HCT116 (cell line): ENCODE data around the gene DIP2A. TPM values are rescaled to one million over a fixed set of nuclear protein-coding genes. Genes with fewer than 3 reads are reported as not detected.

Source experiments
- ATAC-seq: fragments of 200-7000 bp; cut with Tn5 transposase; 2 replicates; pipeline ENCODE4 v1.9.1; 2020; ENCODE audit warnings: mild to moderate bottlenecking, moderate library complexity
- BruUV-seq: library from RNA; stranded (reverse); fragments of 400-500 nt; replicated peaks from 2 replicates; lab custom pipeline; 2021; lab: Mats Ljungman, UMichigan
- CTCF ChIA-PET: fragments of 300-600 bp; sonication (Branson Sonifier 250); formaldehyde crosslinking; loops from one replicate; lab custom pipeline; 2021; ENCODE audit warnings: antibody characterized with exemption; lab: Charles Lee
- POLR2A ChIA-PET: fragments of 300-600, 350-600 bp; sonication (Branson Sonifier 250); formaldehyde crosslinking; loops from one replicate; lab custom pipeline; 2021; ENCODE audit warnings: antibody characterized with exemption; lab: Charles Lee
- RAD21 ChIA-PET, 2 experiments: fragments of 300-600 bp; sonication (Branson Sonifier 250); formaldehyde crosslinking; loops; one replicate each; lab custom pipeline; 2023; ENCODE audit warnings: low total read pairs in 2 of 2; ENCODE audit not compliant: uncharacterized antibody in 2 of 2, unreplicated experiment in 2 of 2, low non-redundant PET in 1 of 2; lab: Charles Lee
- DNase-seq: peaks from one replicate; pipeline ENCODE4 v3.0.0-alpha.2; 2010; ENCODE audit warnings: low read depth, low spot score
- H2AFZ ChIP-seq: fragments of 200-600 bp; shearing (Covaris generic), sonication (generic); 2 replicates; pipeline ENCODE4 v1.6.1; 2017; ENCODE audit warnings: low read depth, mixed run types, mixed read lengths, antibody characterized with exemption, low read length; ENCODE audit not compliant: poor library complexity, severe bottlenecking
- H3K27ac ChIP-seq: 2 replicates; pipeline ENCODE4 v1.5.1; 2012; ENCODE audit warnings: low read depth, low read length
- H3K27me3 ChIP-seq: fragments of 200-600 bp; sonication (generic); 2 replicates; pipeline ENCODE4 v1.6.1; 2016; ENCODE audit warnings: mixed run types, low read length, mixed read lengths; ENCODE audit not compliant: insufficient read depth
- H3K36me3 ChIP-seq, 2 experiments: fragments of 200-500 bp in 1 of 2; fragments of 200-600 bp in 1 of 2; sonication (Bioruptor generic) in 1 of 2; sonication (generic) in 1 of 2; 2 replicates each; pipeline versions ENCODE4 v1.5.1 to v1.6.1; 2014 to 2016; ENCODE audit warnings: low read length in 2 of 2, inconsistent platforms in 1 of 2, mixed read lengths in 1 of 2, mixed run types in 1 of 2; ENCODE audit not compliant: insufficient read depth in 2 of 2, control insufficient read depth in 1 of 2
- H3K4me1 ChIP-seq, 2 experiments: fragments of 200-600 bp in 1 of 2; sonication (generic) in 1 of 2; 2 replicates each; pipeline versions ENCODE4 v1.5.1 to v1.6.1; 2012 to 2017; ENCODE audit warnings: low read length in 2 of 2, inconsistent platforms in 1 of 2, mild to moderate bottlenecking in 1 of 2, mixed read lengths in 1 of 2, mixed run types in 1 of 2, moderate library complexity in 1 of 2; ENCODE audit not compliant: insufficient read depth in 2 of 2, control insufficient read depth in 1 of 2
- H3K4me2 ChIP-seq: fragments of 200-600 bp; sonication (generic); 2 replicates; pipeline ENCODE4 v1.6.1; 2017; ENCODE audit warnings: mixed run types, low read length, mixed read lengths
- H3K4me3 ChIP-seq, 2 experiments: fragments of 200-600 bp in 1 of 2; sonication (generic) in 1 of 2; replicated peaks in 1 of 2; 2 replicates each; pipeline ENCODE4 v1.5.1; 2011 to 2016; ENCODE audit warnings: low read length in 2 of 2, control low read depth in 1 of 2, low read depth in 1 of 2, mild to moderate bottlenecking in 1 of 2, mixed read lengths in 1 of 2, mixed run types in 1 of 2
- H3K79me2 ChIP-seq: fragments of 200-600 bp; sonication (generic); 2 replicates; pipeline ENCODE4 v1.6.1; 2017; ENCODE audit warnings: mild to moderate bottlenecking, mixed run types, low read length, moderate library complexity, mixed read lengths; ENCODE audit not compliant: insufficient read depth
- H3K9ac ChIP-seq: fragments of 200-600 bp; sonication (generic); 2 replicates; pipeline ENCODE4 v1.6.1; 2016; ENCODE audit warnings: low read length, mixed read lengths
- H3K9me2 ChIP-seq: fragments of 200-600 bp; sonication (generic), shearing (Covaris generic); 2 replicates; pipeline ENCODE4 v1.6.1; 2017; ENCODE audit warnings: mixed run types, mild to moderate bottlenecking, moderate library complexity; ENCODE audit not compliant: insufficient read depth
- H3K9me3 ChIP-seq, 2 experiments: fragments of 200-500 bp in 1 of 2; fragments of 200-600 bp in 1 of 2; sonication (Bioruptor generic) in 1 of 2; sonication (generic) in 1 of 2; 2 replicates each; pipeline ENCODE4 v1.6.1; 2014 to 2017; ENCODE audit warnings: low read length in 2 of 2, mixed read lengths in 2 of 2, inconsistent platforms in 1 of 2, low read depth in 1 of 2, mild to moderate bottlenecking in 1 of 2, mixed run types in 1 of 2, moderate library complexity in 1 of 2; ENCODE audit not compliant: control insufficient read depth in 1 of 2, insufficient read depth in 1 of 2
- H4K20me1 ChIP-seq: fragments of 200-600 bp; sonication (generic), shearing (Covaris generic); 2 replicates; pipeline ENCODE4 v1.6.1; 2017; ENCODE audit warnings: mixed run types, mild to moderate bottlenecking, moderate library complexity; ENCODE audit not compliant: insufficient read depth
- EGR1 ChIP-seq: IDR thresholded peaks from 2 replicates; pipeline ENCODE4 v1.6.1; 2012; ENCODE audit warnings: low read depth
- FOSL1 ChIP-seq: IDR thresholded peaks from 2 replicates; pipeline ENCODE4 v1.6.1; 2012; ENCODE audit warnings: low read depth
- JUND ChIP-seq: IDR thresholded peaks from 2 replicates; pipeline ENCODE4 v1.6.1; 2012
- MAX ChIP-seq: IDR thresholded peaks from 2 replicates; pipeline ENCODE4 v1.6.1; 2012
- POLR2A ChIP-seq: IDR thresholded peaks from 2 replicates; pipeline ENCODE4 v1.7.0; 2011; ENCODE audit warnings: borderline replicate concordance; ENCODE audit not compliant: insufficient read depth, insufficient read length; ENCODE audit errors: extremely low read depth
- RAD21 ChIP-seq: IDR thresholded peaks from 2 replicates; pipeline ENCODE4 v1.6.1; 2012; ENCODE audit warnings: low read depth, mild to moderate bottlenecking
- SP1 ChIP-seq: IDR thresholded peaks from 2 replicates; pipeline ENCODE4 v1.6.1; 2012; ENCODE audit warnings: low read depth
- YY1 ChIP-seq: IDR thresholded peaks from 2 replicates; pipeline ENCODE4 v1.6.1; 2011; ENCODE audit warnings: low read length, low read depth, moderate library complexity, mild to moderate bottlenecking; ENCODE audit not compliant: insufficient replicate concordance; ENCODE audit errors: extremely low read depth
- ZBTB33 ChIP-seq: IDR thresholded peaks from 2 replicates; pipeline ENCODE4 v1.6.1; 2011; ENCODE audit warnings: mild to moderate bottlenecking, low read length, moderate library complexity; ENCODE audit not compliant: insufficient replicate concordance; ENCODE audit errors: extremely low read depth
- ZNF274 ChIP-seq: fragments of 200-500 bp; sonication (Bioruptor generic); IDR thresholded peaks from 2 replicates; pipeline ENCODE4 v1.6.1; 2014; ENCODE audit warnings: mild to moderate bottlenecking, low read depth, low read length, inconsistent platforms
- intact Hi-C: fragments of 100-400 bp; cut with micrococcal nuclease; formaldehyde crosslinking; loops from 2 replicates; pipeline ENCODE4 v1.10.0; 2022
- total RNA-seq: library from RNA; stranded (reverse); gene quantifications from one replicate; pipeline ENCODE4 v1.2.1, GENCODE V29; 2021; ENCODE audit not compliant: unreplicated experiment

DIP2A gene
- total RNA-seq, 1 experiment from 2014 or later = 39.9 TPM

GRCh38 chr21:46537026-46537425 is 78.3 kb downstream of the DIP2A start (continued):
- TF ChIP-seq FOSL1 (no peak), YY1 (no peak), RAD21 (no peak), ZBTB33 (no peak)
- TF ChIP-seq, all 23 proteins: peak for 0

- Histone ChIP-seq H3K79me2 (no peaks in the 10 kb centered on the region), H3K9me3 (no peaks in the 10 kb centered on the region), H3K27ac (no peak overlapping the region), H3K9me2 (no peaks in the 10 kb centered on the region), H3K4me2 (no peak overlapping the region), H4K20me1 (no peaks in the 10 kb centered on the region), H2AFZ (no peak overlapping the region), H3K27me3 (no peaks in the 10 kb centered on the region), H3K9ac (no peak overlapping the region), H3K4me1 (no peaks in the 10 kb centered on the region), H3K36me3 (peaks cover 3 to 20% of the 10 kb centered on the region in 2 experiments), H3K4me3 (no peak overlapping the region)
- intact Hi-C loops = no loop called here
- ChIA-PET POLR2A (no interaction called here), RAD21 (no interaction called here), CTCF (no interaction called here)
- TF ChIP-seq MAX = no peak
- no peak for TF ChIP-seq JUND
- no peak for TF ChIP-seq EGR1
- TF ChIP-seq SP1 = no peak
- TF ChIP-seq ZNF274 = no peak
- no peak for TF ChIP-seq POLR2A
- no peak for ATAC-seq
- no TSS peak for BruUV-seq
- DNase-seq = no peak
Observed at GRCh38 chr21:46538262-46538661, 79.6 kb downstream of the DIP2A start.
